Measurements from ENCODE around the gene USH2A.

The USH2A gene

GRCh38 chr1:215767761-215768160 is 655.5 kb downstream of the USH2A start:
- no peak for DNase-seq

GRCh38 chr1:215766521-215766920 is 656.7 kb downstream of the USH2A start:
- DNase-seq = no peak

- no peak for DNase-seq
Observed at GRCh38 chr1:215765833-215766232, 657.4 kb downstream of the USH2A start.

- no peak for DNase-seq
Observed at GRCh38 chr1:215761446-215761845, 661.8 kb downstream of the USH2A start.

GRCh38 chr1:215754112-215754511 is 669.1 kb downstream of the USH2A start:
- DNase-seq = no peak

GRCh38 chr1:215749414-215749813 is 673.8 kb downstream of the USH2A start:
- DNase-seq = no peak

GRCh38 chr1:215748431-215748830 is 674.8 kb downstream of the USH2A start:
- no peak for DNase-seq

- DNase-seq = no peak
Observed at GRCh38 chr1:215744419-215744818, 678.8 kb downstream of the USH2A start.

GRCh38 chr1:215739025-215739424 is 684.2 kb downstream of the USH2A start:
- DNase-seq = no peak

GRCh38 chr1:215731699-215732098 is 691.5 kb downstream of the USH2A start:
- DNase-seq = no peak

GRCh38 chr1:215730600-215730999 is 692.6 kb downstream of the USH2A start:
- DNase-seq = no peak

- no peak for DNase-seq
Observed at GRCh38 chr1:215728169-215728568, 695.1 kb downstream of the USH2A start.

GRCh38 chr1:215720126-215720525 is 703.1 kb downstream of the USH2A start:
- no peak for DNase-seq

- DNase-seq = no peak
Observed at GRCh38 chr1:215719552-215719951, 703.7 kb downstream of the USH2A start.

GRCh38 chr1:215718575-215719287 is 704.5 kb downstream of the USH2A start:
- no peak for DNase-seq

GRCh38 chr1:215717677-215718426 is 705.4 kb downstream of the USH2A start:
- DNase-seq = no peak

- DNase-seq = no peak
Observed at GRCh38 chr1:215710899-215711225, 712.4 kb downstream of the USH2A start.

GRCh38 chr1:215710036-215710898 is 713.0 kb downstream of the USH2A start:
- DNase-seq = peak; percentile 8 to 44

GRCh38 chr1:215704089-215704860 is 719.0 kb downstream of the USH2A start:
- no peak for DNase-seq

- peak in 1 of 2 experiments; percentile 11 for DNase-seq
Observed at GRCh38 chr1:215682232-215682631, 741.0 kb downstream of the USH2A start.

- no peak for DNase-seq
Observed at GRCh38 chr1:215681041-215681440, 742.2 kb downstream of the USH2A start.

GRCh38 chr1:215679231-215679630 is 744.0 kb downstream of the USH2A start:
- DNase-seq = no peak

- no peak for DNase-seq
Observed at GRCh38 chr1:215677112-215677511, 746.1 kb downstream of the USH2A start.
